ENCODE results near the gene PIEZO2.
"Not testable (repeated sequence)": the region's sequence is repeated elsewhere in the genome, so short reads cannot be mapped to it uniquely, and the experiment has no call there.

Gene PIEZO2

GRCh38 chr18:10847907-10848306, 301.5 kb downstream of the PIEZO2 start:
- H3K4me3 ChIP-seq (ENCODE audit: severe bottlenecking) = no peak overlapping the region
- TF ChIP-seq CTCF (IDR thresholded peaks at IDR 0.05; ENCODE audit: poor library complexity, severe bottlenecking) = no peak
- DNase-seq (ENCODE audit: low spot score) (no peak), ATAC-seq (ENCODE audit: low read depth) (no peak)
- peaks cover 18% of the 10 kb centered on the region for H3K27me3 ChIP-seq (ENCODE audit: insufficient read depth, poor library complexity, severe bottlenecking)
- H3K4me1 ChIP-seq (ENCODE audit: insufficient read depth, poor library complexity, severe bottlenecking) = no peaks in the 10 kb centered on the region
- H3K9me3 ChIP-seq (ENCODE audit: severe bottlenecking) = no peaks in the 10 kb centered on the region
- no peak overlapping the region for H3K27ac ChIP-seq (ENCODE audit: poor library complexity, severe bottlenecking)
- no peaks in the 10 kb centered on the region for H3K36me3 ChIP-seq (ENCODE audit: low read depth)

- Histone ChIP-seq H3K4me3 (ENCODE audit: severe bottlenecking) (no peak overlapping the region), H3K27me3 (ENCODE audit: insufficient read depth, poor library complexity, severe bottlenecking) (peaks cover 18% of the 10 kb centered on the region), H3K4me1 (ENCODE audit: insufficient read depth, poor library complexity, severe bottlenecking) (no peaks in the 10 kb centered on the region), H3K9me3 (ENCODE audit: severe bottlenecking) (no peaks in the 10 kb centered on the region), H3K27ac (ENCODE audit: poor library complexity, severe bottlenecking) (no peak overlapping the region), H3K36me3 (ENCODE audit: low read depth) (no peaks in the 10 kb centered on the region)
- no peak for DNase-seq (ENCODE audit: low spot score)
- ATAC-seq (ENCODE audit: low read depth) = no peak
- no peak for TF ChIP-seq CTCF (IDR thresholded peaks at IDR 0.05; ENCODE audit: poor library complexity, severe bottlenecking)
Observed at GRCh38 chr18:10847408-10847790, 302.0 kb downstream of the PIEZO2 start.

- peaks cover 18% of the 10 kb centered on the region for H3K27me3 ChIP-seq (ENCODE audit: insufficient read depth, poor library complexity, severe bottlenecking)
- no peak overlapping the region for H3K27ac ChIP-seq (ENCODE audit: poor library complexity, severe bottlenecking)
- H3K4me3 ChIP-seq (ENCODE audit: severe bottlenecking) = no peak overlapping the region
- no peaks in the 10 kb centered on the region for H3K36me3 ChIP-seq (ENCODE audit: low read depth)
- no peaks in the 10 kb centered on the region for H3K4me1 ChIP-seq (ENCODE audit: insufficient read depth, poor library complexity, severe bottlenecking)
- ATAC-seq (ENCODE audit: low read depth) (no peak), DNase-seq (ENCODE audit: low spot score) (no peak)
- H3K9me3 ChIP-seq (ENCODE audit: severe bottlenecking) = no peaks in the 10 kb centered on the region
- TF ChIP-seq CTCF (IDR thresholded peaks at IDR 0.05; ENCODE audit: poor library complexity, severe bottlenecking) = no peak
Observed at GRCh38 chr18:10846657-10847407, 302.5 kb downstream of the PIEZO2 start.

- H3K9me3 ChIP-seq (ENCODE audit: severe bottlenecking); DNase-seq (ENCODE audit: low spot score); H3K4me3 ChIP-seq (ENCODE audit: severe bottlenecking); ATAC-seq (ENCODE audit: low read depth); H3K4me1 ChIP-seq (ENCODE audit: insufficient read depth, poor library complexity, severe bottlenecking); H3K27ac ChIP-seq (ENCODE audit: poor library complexity, severe bottlenecking); H3K36me3 ChIP-seq (ENCODE audit: low read depth): not testable (repeated sequence)
- peaks cover 18% of the 10 kb centered on the region for H3K27me3 ChIP-seq (ENCODE audit: insufficient read depth, poor library complexity, severe bottlenecking)
Observed at GRCh38 chr18:10846035-10846434, 303.3 kb downstream of the PIEZO2 start.

GRCh38 chr18:10843565-10843964, 305.8 kb downstream of the PIEZO2 start:
- no peaks in the 10 kb centered on the region for H3K36me3 ChIP-seq (ENCODE audit: low read depth)
- no peak overlapping the region for H3K4me3 ChIP-seq (ENCODE audit: severe bottlenecking)
- no peaks in the 10 kb centered on the region for H3K9me3 ChIP-seq (ENCODE audit: severe bottlenecking)
- H3K27ac ChIP-seq (ENCODE audit: poor library complexity, severe bottlenecking) = no peak overlapping the region
- TF ChIP-seq CTCF (IDR thresholded peaks at IDR 0.05; ENCODE audit: poor library complexity, severe bottlenecking) = no peak
- H3K27me3 ChIP-seq (ENCODE audit: insufficient read depth, poor library complexity, severe bottlenecking) = peaks cover 7% of the 10 kb centered on the region
- DNase-seq (ENCODE audit: low spot score) (no peak), ATAC-seq (ENCODE audit: low read depth) (no peak)
- H3K4me1 ChIP-seq (ENCODE audit: insufficient read depth, poor library complexity, severe bottlenecking) = no peaks in the 10 kb centered on the region

Data from RWPE2 (cell line).